AG04450 (cell line): Measurements from ENCODE around the gene GSTM2. TPM values are rescaled to one million over a fixed set of nuclear protein-coding genes. Genes with fewer than 3 reads are reported as not detected.
"Not testable (repeated sequence)": the region's sequence is repeated elsewhere in the genome, so short reads cannot be mapped to it uniquely, and the experiment has no call there.

ENCODE experiments used
- CTCF ChIA-PET: fragments of 300-600, 350-600 bp; formaldehyde crosslinking; extraction: SDS; loops from one replicate; lab custom pipeline; 2022; ENCODE audit warnings: antibody characterized with exemption, inconsistent platforms; lab: Charles Lee
- POLR2A ChIA-PET: fragments of 350-600 bp; formaldehyde crosslinking; extraction: SDS; loops from one replicate; lab custom pipeline; 2021; ENCODE audit warnings: antibody characterized with exemption, inconsistent platforms; lab: Yijun Ruan, JAX
- DNase-seq: peaks from one replicate; pipeline ENCODE4 v3.0.0-alpha.2; 2011; ENCODE audit warnings: low read depth, low spot score
- H3K27ac ChIP-seq: one replicate; pipeline ENCODE4 v1.5.1; 2012; ENCODE audit warnings: low read depth, low read length, control low read depth
- H3K27me3 ChIP-seq: one replicate; pipeline ENCODE4 v1.6.0; 2012; ENCODE audit warnings: low read length; ENCODE audit not compliant: control insufficient read depth, insufficient read depth
- H3K4me3 ChIP-seq: 2 replicates; pipeline ENCODE4 v1.5.1; 2011; ENCODE audit warnings: mild to moderate bottlenecking, low read depth, low read length, control low read depth
- H3K9me3 ChIP-seq: 2 replicates; pipeline ENCODE4 v1.5.1; 2012; ENCODE audit warnings: low read length; ENCODE audit not compliant: control insufficient read depth, insufficient read depth
- polyA plus RNA-seq: library from polyadenylated mRNA; depleted of rRNA; stranded (reverse); fragments of >200 nt; gene quantifications from 2 replicates; pipeline ENCODE4 v1.2.3, GENCODE V29; 2011
- TF ChIP-seq, protein P1 (sequence below): IDR thresholded peaks from 2 replicates; pipeline ENCODE4 v1.5.1; 2011; ENCODE audit warnings: low read depth, low read length, control low read depth, inconsistent platforms

GSTM2 gene
- polyA plus RNA-seq, 1 experiment = 90.2 TPM

DNA sequence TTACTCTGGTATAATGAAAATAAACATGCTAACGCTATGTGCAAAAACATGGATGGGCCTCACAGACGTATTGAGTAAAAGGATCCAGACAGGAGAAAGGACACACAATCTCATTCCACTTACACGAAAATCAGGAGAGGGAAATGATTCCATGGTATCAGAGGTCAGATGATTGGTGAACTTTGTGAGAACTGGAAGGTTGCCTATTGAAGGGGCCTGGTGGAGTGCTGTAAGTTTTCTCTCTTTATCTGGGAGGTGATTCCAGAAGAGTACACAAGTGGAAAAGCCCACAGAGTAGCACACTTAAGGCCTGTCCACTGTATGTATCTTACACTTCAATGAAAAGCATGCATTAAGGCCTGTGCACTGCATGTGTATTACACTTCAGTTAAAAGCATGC is 9.6 kb downstream of the GSTM2 start:
- POLR2A ChIA-PET = no interaction called here
- H3K4me3 ChIP-seq = no peak overlapping the region
- DNase-seq = no peak
- H3K9me3 ChIP-seq = no peaks in the 10 kb centered on the region
- no peaks in the 10 kb centered on the region for H3K27me3 ChIP-seq
- CTCF ChIA-PET = no interaction called here
- H3K27ac ChIP-seq = no peak overlapping the region
- TF ChIP-seq, protein P1, sequence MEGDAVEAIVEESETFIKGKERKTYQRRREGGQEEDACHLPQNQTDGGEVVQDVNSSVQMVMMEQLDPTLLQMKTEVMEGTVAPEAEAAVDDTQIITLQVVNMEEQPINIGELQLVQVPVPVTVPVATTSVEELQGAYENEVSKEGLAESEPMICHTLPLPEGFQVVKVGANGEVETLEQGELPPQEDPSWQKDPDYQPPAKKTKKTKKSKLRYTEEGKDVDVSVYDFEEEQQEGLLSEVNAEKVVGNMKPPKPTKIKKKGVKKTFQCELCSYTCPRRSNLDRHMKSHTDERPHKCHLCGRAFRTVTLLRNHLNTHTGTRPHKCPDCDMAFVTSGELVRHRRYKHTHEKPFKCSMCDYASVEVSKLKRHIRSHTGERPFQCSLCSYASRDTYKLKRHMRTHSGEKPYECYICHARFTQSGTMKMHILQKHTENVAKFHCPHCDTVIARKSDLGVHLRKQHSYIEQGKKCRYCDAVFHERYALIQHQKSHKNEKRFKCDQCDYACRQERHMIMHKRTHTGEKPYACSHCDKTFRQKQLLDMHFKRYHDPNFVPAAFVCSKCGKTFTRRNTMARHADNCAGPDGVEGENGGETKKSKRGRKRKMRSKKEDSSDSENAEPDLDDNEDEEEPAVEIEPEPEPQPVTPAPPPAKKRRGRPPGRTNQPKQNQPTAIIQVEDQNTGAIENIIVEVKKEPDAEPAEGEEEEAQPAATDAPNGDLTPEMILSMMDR = no peak

DNA sequence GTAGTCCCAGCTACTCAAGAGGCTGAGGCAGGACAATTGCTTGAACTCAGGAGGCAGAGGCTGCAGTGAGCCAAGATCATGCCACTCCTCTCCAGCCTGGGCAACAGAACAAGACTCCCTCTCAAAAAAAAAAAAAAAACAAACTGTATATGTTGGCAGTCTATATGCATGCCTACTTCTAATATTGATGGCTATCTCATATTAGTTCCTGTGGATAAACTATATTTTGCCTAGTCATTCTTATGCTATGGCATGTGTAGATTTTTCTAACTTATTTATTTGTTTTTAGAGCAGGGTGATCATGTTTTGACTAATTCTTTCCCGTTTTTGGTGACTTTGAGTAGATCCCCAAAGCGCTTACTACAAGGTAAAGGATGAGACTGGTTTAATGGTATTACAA is 10.8 kb downstream of the GSTM2 start:
- CTCF ChIA-PET, H3K27ac ChIP-seq, DNase-seq, H3K27me3 ChIP-seq, POLR2A ChIA-PET, H3K9me3 ChIP-seq, H3K4me3 ChIP-seq: not testable (repeated sequence)

DNA sequence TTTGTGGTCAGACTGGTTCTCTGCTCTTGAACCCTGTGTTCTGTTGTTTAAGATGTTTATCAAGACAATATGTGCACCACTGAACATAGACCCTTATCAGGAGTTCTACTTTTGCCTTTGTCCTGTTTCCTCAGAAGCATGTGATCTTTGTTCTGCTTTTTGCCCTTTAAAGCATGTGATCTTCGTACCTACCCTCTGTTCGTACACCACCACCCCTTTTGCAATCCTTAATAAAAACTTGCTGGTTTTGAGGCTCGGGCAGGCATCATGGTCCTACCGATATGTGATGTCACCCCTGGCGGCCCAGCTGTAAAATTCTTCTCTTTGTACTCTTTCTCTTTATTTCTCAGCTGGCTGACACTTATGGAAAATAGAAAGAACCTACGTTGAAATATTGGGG is 16.9 kb downstream of the GSTM2 start:
- H3K9me3 ChIP-seq, CTCF ChIA-PET, DNase-seq, H3K27me3 ChIP-seq, H3K4me3 ChIP-seq, POLR2A ChIA-PET, H3K27ac ChIP-seq: not testable (repeated sequence)

DNA sequence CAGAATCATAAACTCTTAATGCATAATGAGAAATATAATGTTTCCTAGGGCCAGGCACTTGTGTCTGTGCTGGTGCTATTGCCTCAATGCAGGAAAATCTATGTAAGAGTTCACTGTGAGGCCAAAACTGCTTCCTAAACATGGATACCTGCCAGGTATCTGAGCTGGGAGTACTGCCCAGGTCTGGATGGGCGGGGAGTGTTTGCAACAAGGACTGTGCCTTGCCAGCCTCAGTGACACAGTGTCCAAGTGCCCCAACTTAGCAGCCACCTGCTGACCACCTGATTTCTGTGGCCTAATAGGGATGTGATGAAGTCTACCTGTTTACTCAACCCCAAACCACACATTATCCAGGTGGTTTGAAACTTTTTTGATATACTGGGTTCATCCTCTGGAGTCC is 17.5 kb downstream of the GSTM2 start:
- POLR2A ChIA-PET, CTCF ChIA-PET, H3K9me3 ChIP-seq, DNase-seq, H3K27me3 ChIP-seq, H3K27ac ChIP-seq, H3K4me3 ChIP-seq: not testable (repeated sequence)

DNA sequence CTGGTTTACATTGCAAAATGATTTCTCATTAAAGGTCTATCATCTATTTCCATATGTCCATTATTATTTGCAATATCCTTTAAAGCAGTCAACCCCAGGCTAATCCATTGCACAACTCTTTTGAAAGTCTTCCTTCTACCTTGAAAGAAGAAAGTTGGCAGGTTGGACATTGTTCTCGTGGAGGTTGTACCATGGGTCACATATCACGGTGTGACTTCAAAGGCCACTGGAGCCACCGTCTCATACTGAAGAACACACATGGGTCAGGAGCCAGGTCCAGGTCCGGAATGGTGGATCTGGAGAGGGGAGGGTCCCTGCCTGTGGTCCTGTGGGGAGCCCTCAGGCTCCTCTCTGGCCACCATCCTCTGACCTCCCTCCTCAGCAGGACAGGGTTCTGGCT is 18.0 kb downstream of the GSTM2 start:
- H3K9me3 ChIP-seq, CTCF ChIA-PET, POLR2A ChIA-PET, DNase-seq, H3K27me3 ChIP-seq, H3K4me3 ChIP-seq, H3K27ac ChIP-seq: not testable (repeated sequence)

DNA sequence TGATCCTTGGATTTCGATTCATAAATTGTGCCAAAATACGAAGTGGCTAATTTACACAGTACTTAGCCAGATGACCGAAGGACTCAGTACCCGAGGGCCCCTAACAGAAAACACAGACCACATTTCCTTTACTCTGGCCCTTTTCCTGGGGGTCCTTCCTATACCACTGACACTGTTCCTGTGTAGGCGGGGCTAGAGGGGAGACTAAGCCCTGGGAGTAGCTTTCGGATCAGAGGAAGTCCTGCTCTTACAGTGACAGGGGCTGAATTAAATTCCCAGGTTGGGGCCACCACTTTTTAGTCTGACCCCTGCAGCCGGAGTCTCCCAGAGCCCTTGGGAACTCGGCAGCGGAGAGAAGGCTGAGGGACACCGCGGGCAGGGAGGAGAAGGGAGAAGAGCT is 19.3 kb downstream of the GSTM2 start:
- H3K9me3 ChIP-seq, POLR2A ChIA-PET, H3K27me3 ChIP-seq, H3K27ac ChIP-seq, CTCF ChIA-PET, H3K4me3 ChIP-seq, DNase-seq: not testable (repeated sequence)

DNA sequence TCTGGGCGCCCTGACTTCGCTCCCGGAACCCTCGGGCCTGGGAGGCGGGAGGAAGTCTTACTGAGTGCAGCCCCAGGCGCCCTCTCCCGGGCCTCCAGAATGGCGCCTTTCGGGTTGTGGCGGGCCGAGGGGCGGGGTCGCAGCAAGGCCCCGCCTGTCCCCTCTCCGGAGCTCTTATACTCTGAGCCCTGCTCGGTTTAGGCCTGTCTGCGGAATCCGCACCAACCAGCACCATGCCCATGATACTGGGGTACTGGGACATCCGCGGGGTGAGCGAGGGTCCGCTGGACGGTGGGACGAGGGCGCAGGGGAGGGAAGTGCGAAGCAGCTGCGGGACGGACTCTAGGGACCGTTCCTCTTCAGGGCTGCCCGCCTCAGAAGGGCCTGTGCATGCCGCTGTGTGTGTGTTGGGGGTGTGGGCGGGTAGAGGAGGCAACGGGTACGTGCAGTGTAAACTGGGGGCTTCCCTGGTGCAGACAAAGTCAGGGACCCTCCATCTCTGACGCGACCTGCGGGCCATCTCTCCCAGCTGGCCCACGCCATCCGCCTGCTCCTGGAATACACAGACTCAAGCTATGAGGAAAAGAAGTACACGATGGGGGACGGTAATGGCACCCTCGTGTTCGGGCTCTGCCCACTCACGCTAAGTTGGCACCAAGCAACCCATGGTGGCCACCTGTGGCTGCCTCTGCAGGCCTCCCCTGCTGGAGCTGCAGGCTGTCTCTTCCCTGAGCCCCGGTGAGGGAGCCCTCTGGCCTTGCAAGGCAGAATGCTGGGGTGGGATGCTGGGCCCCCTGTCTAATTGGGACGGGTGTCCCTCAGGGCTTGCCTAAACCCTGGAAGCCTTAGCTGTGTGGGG is 20.0 kb downstream of the GSTM2 start, which contains the start of gene GSTM1:
GSTM1 (plus strand) TSS at position 177 of the 859 bp plus-strand sequence; CDS start at position 234, 57 bp downstream.
- TF ChIP-seq, protein P1 = no peak
- H3K9me3 ChIP-seq = no peaks in the 10 kb centered on the region
- no peak within 1 kb of the TSS for H3K4me3 ChIP-seq
- DNase-seq = no peak
- ChIA-PET POLR2A (no interaction called here), CTCF (no interaction called here)
- no peak within 1 kb of the TSS for H3K27ac ChIP-seq
- no peaks in the 10 kb centered on the region for H3K27me3 ChIP-seq
